H1 (cell line): ENCODE data around the gene SEC14L5. TPM values are rescaled to one million over a fixed set of nuclear protein-coding genes. Genes with fewer than 3 reads are reported as not detected.

ENCODE experiments used
- CTCF ChIA-PET: fragments of 300-600 bp; sonication (Branson Sonifier 250); formaldehyde crosslinking; loops from one replicate; lab custom pipeline; 2021; ENCODE audit not compliant: partially characterized antibody; lab: Charles Lee
- POLR2A ChIA-PET: fragments of 300-600 bp; sonication (Branson Sonifier 250); formaldehyde crosslinking; loops from one replicate; lab custom pipeline; 2021; ENCODE audit warnings: inconsistent platforms; ENCODE audit not compliant: partially characterized antibody; lab: Charles Lee
- DNase-seq, 2 experiments: peaks; one replicate each; pipeline versions ENCODE4 v3.0.0 to v3.0.0-alpha.2; 2010 to 2022; ENCODE audit warnings: low spot score in 2 of 2, low read depth in 1 of 2, mixed read lengths in 1 of 2
- FAIRE-seq: peaks from 2 replicates; lab custom pipeline; 2011; peaks lifted over from hg19 to GRCh38; lab: Jason Lieb, UNC
- H2AFZ ChIP-seq: 2 replicates; pipeline ENCODE4 v1.8.1; 2012; ENCODE audit warnings: low read length, inconsistent platforms
- H2AK5ac ChIP-seq: 2 replicates; pipeline ENCODE4 v1.6.1; 2013; ENCODE audit warnings: low read depth, low read length
- H2BK120ac ChIP-seq: replicated peaks from 2 replicates; pipeline ENCODE3; 2013; ENCODE audit warnings: low read depth, low read length, inconsistent platforms
- H2BK12ac ChIP-seq: 2 replicates; pipeline ENCODE4 v1.6.1; 2013; ENCODE audit warnings: low read depth, low read length
- H2BK15ac ChIP-seq: 2 replicates; pipeline ENCODE4 v1.6.1; 2013; ENCODE audit warnings: low read length
- H2BK20ac ChIP-seq: 2 replicates; pipeline ENCODE4 v1.6.1; 2013; ENCODE audit warnings: low read length
- H2BK5ac ChIP-seq: 2 replicates; pipeline ENCODE4 v1.6.1; 2013; ENCODE audit warnings: low read depth, low read length
- H3K14ac ChIP-seq: 2 replicates; pipeline ENCODE4 v1.6.1; 2013; ENCODE audit warnings: inconsistent platforms; ENCODE audit not compliant: insufficient read length
- H3K18ac ChIP-seq: 2 replicates; pipeline ENCODE4 v1.6.1; 2013; ENCODE audit warnings: low read length; ENCODE audit errors: extremely low read depth
- H3K23ac ChIP-seq: 2 replicates; pipeline ENCODE4 v1.6.1; 2013; ENCODE audit warnings: inconsistent platforms; ENCODE audit not compliant: insufficient read length
- H3K23me2 ChIP-seq: 2 replicates; pipeline ENCODE4 v1.6.1; 2013; ENCODE audit warnings: low read depth, low read length
- H3K27ac ChIP-seq: 2 replicates; pipeline ENCODE4 v1.6.1; 2011; ENCODE audit warnings: low read depth, low read length, inconsistent platforms
- H3K27me3 ChIP-seq, 4 experiments: replicated peaks in 1 of 4; 1 replicate in 1 of 4; 2 replicates in 3 of 4; pipeline versions ENCODE4 v1.6.1 to v1.8.1; 2011 to 2013; ENCODE audit warnings: low read length in 3 of 4, mild to moderate bottlenecking in 3 of 4, inconsistent platforms in 2 of 4, mixed read lengths in 2 of 4, moderate library complexity in 1 of 4; ENCODE audit not compliant: control insufficient read depth in 3 of 4, insufficient read depth in 3 of 4; ENCODE audit errors: extremely low read depth in 1 of 4
- H3K36me3 ChIP-seq, 4 experiments: 2 replicates each; pipeline versions ENCODE4 v1.6.1 to v1.8.1; 2011 to 2013; ENCODE audit warnings: mild to moderate bottlenecking in 4 of 4, low read length in 3 of 4, moderate library complexity in 2 of 4, control low read depth in 1 of 4, inconsistent platforms in 1 of 4; ENCODE audit not compliant: insufficient read depth in 4 of 4, control insufficient read depth in 2 of 4
- H3K4ac ChIP-seq: replicated peaks from 2 replicates; pipeline ENCODE3; 2013; ENCODE audit warnings: low read length, low read depth, mixed read lengths, inconsistent platforms; ENCODE audit not compliant: insufficient read length
- H3K4me1 ChIP-seq, 4 experiments: replicated peaks in 1 of 4; 1 replicate in 1 of 4; 2 replicates in 3 of 4; pipeline versions ENCODE4 v1.6.1 to v1.8.1; 2011 to 2013; ENCODE audit warnings: low read length in 3 of 4, inconsistent platforms in 2 of 4, mixed read lengths in 1 of 4; ENCODE audit not compliant: insufficient read depth in 4 of 4, control insufficient read depth in 3 of 4
- H3K4me2 ChIP-seq, 2 experiments: 2 replicates each; pipeline versions ENCODE4 v1.6.1 to v1.8.1; 2011 to 2013; ENCODE audit warnings: low read depth in 2 of 2, low read length in 2 of 2, control low read depth in 1 of 2, inconsistent platforms in 1 of 2, mild to moderate bottlenecking in 1 of 2; ENCODE audit not compliant: insufficient read depth in 1 of 2
- H3K4me3 ChIP-seq, 4 experiments: fragments of 200-600, 300-600 bp in 1 of 4; sonication (generic), shearing (Covaris generic), sonication (Bioruptor Twin) in 1 of 4; 2 replicates each; pipeline versions ENCODE4 v1.5.1 to v1.8.1; 2011 to 2016; ENCODE audit warnings: low read length in 4 of 4, low read depth in 3 of 4, control low read depth in 2 of 4, inconsistent platforms in 2 of 4, mild to moderate bottlenecking in 2 of 4, mixed read lengths in 1 of 4, moderate library complexity in 1 of 4; ENCODE audit not compliant: insufficient read depth in 2 of 4; ENCODE audit errors: extremely low read depth in 1 of 4
- H3K56ac ChIP-seq: replicated peaks from 2 replicates; pipeline ENCODE3; 2013; ENCODE audit warnings: low read depth, mild to moderate bottlenecking, mixed read lengths, low read length, inconsistent platforms; ENCODE audit not compliant: insufficient read length
- H3K79me1 ChIP-seq: 2 replicates; pipeline ENCODE4 v1.6.1; 2013; ENCODE audit warnings: low read depth, low read length, control low read depth
- H3K79me2 ChIP-seq, 2 experiments: 2 replicates each; pipeline versions ENCODE4 v1.6.1 to v1.8.1; 2012 to 2013; ENCODE audit warnings: low read length in 2 of 2, mild to moderate bottlenecking in 2 of 2, inconsistent platforms in 1 of 2; ENCODE audit not compliant: insufficient read depth in 2 of 2, control insufficient read depth in 1 of 2
- H3K9ac ChIP-seq, 4 experiments: replicated peaks in 1 of 4; 1 replicate in 1 of 4; 2 replicates in 3 of 4; pipeline versions ENCODE4 v1.6.1 to v1.8.1; 2011 to 2013; ENCODE audit warnings: low read depth in 3 of 4, low read length in 3 of 4, control low read depth in 2 of 4, mild to moderate bottlenecking in 2 of 4, moderate library complexity in 2 of 4, inconsistent platforms in 1 of 4; ENCODE audit errors: extremely low read depth in 1 of 4
- H3K9me3 ChIP-seq, 2 experiments: 2 replicates each; pipeline versions ENCODE4 v1.6.1 to v1.8.1; 2012 to 2013; ENCODE audit warnings: mild to moderate bottlenecking in 2 of 2, moderate library complexity in 2 of 2, control low read depth in 1 of 2, inconsistent platforms in 1 of 2, low read depth in 1 of 2, low read length in 1 of 2, mixed read lengths in 1 of 2; ENCODE audit not compliant: insufficient read depth in 2 of 2
- H4K20me1 ChIP-seq, 2 experiments: replicated peaks in 1 of 2; 2 replicates each; pipeline versions ENCODE3 to v1.8.1; 2011 to 2013; ENCODE audit warnings: inconsistent platforms in 2 of 2, low read length in 2 of 2, mild to moderate bottlenecking in 1 of 2; ENCODE audit not compliant: insufficient read depth in 2 of 2, control insufficient read depth in 1 of 2
- H4K5ac ChIP-seq: 2 replicates; pipeline ENCODE4 v1.6.1; 2013; ENCODE audit warnings: low read length, low read depth, mixed read lengths, inconsistent platforms; ENCODE audit not compliant: insufficient read length
- H4K8ac ChIP-seq: 2 replicates; pipeline ENCODE4 v1.8.0; 2013; ENCODE audit warnings: mild to moderate bottlenecking, moderate library complexity, low read length, inconsistent platforms; ENCODE audit not compliant: insufficient read depth; ENCODE audit errors: extremely low read depth
- H4K91ac ChIP-seq: replicated peaks from 2 replicates; pipeline ENCODE3; 2013; ENCODE audit warnings: low read length, mixed read lengths, inconsistent platforms; ENCODE audit not compliant: insufficient read length
- CBX5 ChIP-seq: fragments of 300-800, 300-1000 bp; sonication (generic); IDR thresholded peaks from 2 replicates; pipeline ENCODE4 v1.7.1; 2016; ENCODE audit warnings: antibody characterized with exemption, low read length, low read depth
- CHD1 ChIP-seq: IDR thresholded peaks from 2 replicates; pipeline ENCODE4 v1.6.1; 2012; ENCODE audit warnings: low read depth, low read length, improper control_type of control experiment
- EZH2 ChIP-seq: fragments of 200-600 bp; sonication (generic); IDR thresholded peaks from 2 replicates; pipeline ENCODE4 v1.7.1; 2012; ENCODE audit warnings: low read depth, mild to moderate bottlenecking, moderate library complexity, low read length, inconsistent platforms; ENCODE audit not compliant: severe bottlenecking
- TAF1 ChIP-seq: IDR thresholded peaks from 2 replicates; pipeline ENCODE4 v1.6.1; 2011; ENCODE audit warnings: mild to moderate bottlenecking, low read depth, low read length
- WGBS, 2 experiments: shearing (Covaris generic) in 1 of 2; methylation state at CpG; one replicate each; pipeline versions ENCODE4 v1.1.6 to v1.1.7; 2013 to 2015; ENCODE audit warnings: low lambda C conversion rate in 2 of 2, mixed read lengths in 2 of 2, inconsistent platforms in 1 of 2, low coverage in 1 of 2, missing lambda C conversion rate in 1 of 2; ENCODE audit not compliant: insufficient replicate concordance in 2 of 2, insufficient coverage in 1 of 2, insufficient read length in 1 of 2; ENCODE audit errors: extremely low coverage in 1 of 2, missing lambda C conversion rate in 1 of 2; 5-methylcytosine and 5-hydroxymethylcytosine counted together
- polyA plus RNA-seq, 7 experiments: library from polyadenylated mRNA; depleted of rRNA in 3 of 7; stranded (reverse) in 5 of 7; unstranded in 2 of 7; fragments of >200 nt in 5 of 7; fragments of 200-250 nt in 2 of 7; gene quantifications; 1 replicate in 5 of 7; 2 replicates in 1 of 7; 4 replicates in 1 of 7; pipeline versions ENCODE4 v1.2.1 to v1.2.3, GENCODE V29; 2011 to 2013; ENCODE audit warnings: missing spikeins in 2 of 7, mixed read lengths in 2 of 7
- total RNA-seq: library from RNA; stranded (reverse); fragmentation: NEBNext Ultra II Directional; extraction: Animal tissue kit (Norgen Biotek cat#: 25700); gene quantifications from 2 replicates; pipeline ENCODE4 v1.2.1, GENCODE V29; 2021
- TF ChIP-seq, protein P1 (sequence below): IDR thresholded peaks from 2 replicates; pipeline ENCODE4 v1.6.1; 2011; ENCODE audit warnings: low read depth, mild to moderate bottlenecking, low read length; ENCODE audit not compliant: insufficient read depth

Gene SEC14L5
- total and polyA plus RNA-seq, 2 of the 8 experiments (the other 6 are each of a cell fraction or from before 2014, with no cell fraction given), result 1.9 to 3.0 TPM

- Histone ChIP-seq H2BK5ac (no peak overlapping the region), H3K79me1 (no peaks in the 10 kb centered on the region; the same call in 1 of the 2 replicates), H2BK15ac (no peak overlapping the region), H3K27me3 (no peaks in the 10 kb centered on the region), H3K9ac (no peak overlapping the region), H2BK12ac (no peak overlapping the region), H4K8ac (no peak overlapping the region), H3K14ac (no peak overlapping the region), H2AK5ac (no peak overlapping the region), H3K4ac (no peak overlapping the region), H3K36me3 (no peaks in the 10 kb centered on the region), H3K27ac (no peak overlapping the region), H3K79me2 (no peaks in the 10 kb centered on the region), H3K4me2 (no peak overlapping the region), H3K23me2 (no peaks in the 10 kb centered on the region), H2BK120ac (no peak overlapping the region), H3K23ac (no peak overlapping the region), H2BK20ac (no peak overlapping the region), H4K91ac (no peak overlapping the region), H2AFZ (no peak overlapping the region), H3K4me1 (peaks cover 0 to 3% (median 0%) of the 10 kb centered on the region in 4 experiments; a peak in 1 of 7 replicates), H3K18ac (no peak overlapping the region), H4K20me1 (peaks cover 0 to 1% of the 10 kb centered on the region in 2 experiments), H3K4me3 (no peak overlapping the region), H3K9me3 (no peaks in the 10 kb centered on the region), H4K5ac (no peak overlapping the region), H3K56ac (no peak overlapping the region)
- ChIA-PET POLR2A (interaction anchor here (1.0 to 1.9 kb wide), 6 partner anchors 9 to 30 kb away, joined by 3 to 6 read pairs (median 4); no protein-coding TSS in a partner anchor), CTCF (interaction anchor here (0.7 to 2.8 kb wide), 6 partner anchors 9 to 40 kb away, joined by 3 to 8 read pairs (median 4); no protein-coding TSS in a partner anchor)
- FAIRE-seq (no peak), DNase-seq (no peak)
- 93% methylated on average over 7 of the region's 7 CpGs; no CpG with 5 or more reads in 1 of the 2 experiments for WGBS, 2 experiments
- TF ChIP-seq CBX5, result no peak
- TF ChIP-seq, protein P1, sequence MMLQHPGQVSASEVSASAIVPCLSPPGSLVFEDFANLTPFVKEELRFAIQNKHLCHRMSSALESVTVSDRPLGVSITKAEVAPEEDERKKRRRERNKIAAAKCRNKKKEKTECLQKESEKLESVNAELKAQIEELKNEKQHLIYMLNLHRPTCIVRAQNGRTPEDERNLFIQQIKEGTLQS, result no peak
- no peak for TF ChIP-seq CHD1
- TF ChIP-seq TAF1, result no peak
- no peak for TF ChIP-seq EZH2
These were observed 44.9 kb upstream of the SEC14L5 start for GRCh38 chr16:4913130-4913773.
